Tongue (tissue), 2 donors: Measurements from ENCODE around the gene SYT1. TPM values are rescaled to one million over a fixed set of nuclear protein-coding genes. Genes with fewer than 3 reads are reported as not detected.

Experiments
- DNase-seq: peaks from one replicate; pipeline ENCODE4 v3.0.0-alpha.2; 2015
- total RNA-seq: library from RNA; depleted of rRNA; stranded (reverse); fragments of >200 nt; gene quantifications from one replicate; pipeline ENCODE4 v1.2.3, GENCODE V29; 2014

SYT1 gene
- total RNA-seq, 1 donor from 2014 or later: 1.6 TPM

DNA sequence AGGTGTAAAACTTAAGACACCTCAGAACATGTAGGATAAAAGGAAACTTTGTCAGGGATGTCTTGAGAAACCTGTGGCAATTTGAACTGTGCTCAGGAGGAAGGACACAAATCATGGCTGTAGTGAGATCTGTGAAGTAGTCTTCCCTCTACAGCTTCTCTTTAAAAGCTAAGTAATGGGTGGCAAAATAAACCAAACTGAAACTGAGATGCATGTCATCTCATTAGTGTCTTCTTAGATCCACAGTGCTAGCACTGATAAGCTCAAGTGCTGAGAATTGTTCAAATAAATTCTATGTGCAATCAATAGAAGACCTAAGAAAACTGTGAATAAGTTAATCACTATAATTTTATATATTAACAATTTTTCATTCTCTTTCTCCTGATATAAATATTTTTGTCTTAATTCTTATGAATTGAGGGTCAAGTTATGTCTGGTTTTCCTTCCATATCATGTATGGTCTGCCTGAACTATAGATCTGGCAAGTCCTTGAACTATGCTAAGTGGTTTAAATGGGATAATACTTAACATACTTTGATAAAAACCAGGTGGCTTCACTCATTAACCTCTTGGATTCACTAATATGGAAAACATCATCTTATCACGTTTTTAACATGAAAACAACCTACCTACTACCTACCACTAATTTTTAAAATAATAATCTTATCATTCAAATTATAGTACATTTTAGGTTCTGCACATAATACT, 27.2 kb downstream of the SYT1 start:
- no peak for DNase-seq

DNA sequence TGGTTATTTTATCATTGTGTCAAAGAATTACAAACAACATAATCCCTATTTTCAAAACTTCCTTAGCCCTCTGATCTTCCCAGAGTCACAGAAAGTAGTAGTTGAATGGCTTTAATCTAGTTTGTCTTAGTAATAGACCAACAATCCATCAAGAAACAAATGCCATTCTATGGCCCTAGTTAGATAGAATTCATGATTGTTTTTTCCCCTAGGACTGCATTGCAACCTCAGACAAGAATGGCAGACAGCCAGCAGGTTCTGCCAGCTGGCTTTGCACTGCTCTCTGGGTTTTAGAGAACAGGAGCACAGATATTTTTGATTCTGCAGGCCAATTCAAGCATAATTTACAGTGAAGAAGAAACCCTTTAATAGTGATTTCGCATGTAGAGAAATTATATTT, 33.8 kb downstream of the SYT1 start:
- peak; percentile 66 for DNase-seq

DNA sequence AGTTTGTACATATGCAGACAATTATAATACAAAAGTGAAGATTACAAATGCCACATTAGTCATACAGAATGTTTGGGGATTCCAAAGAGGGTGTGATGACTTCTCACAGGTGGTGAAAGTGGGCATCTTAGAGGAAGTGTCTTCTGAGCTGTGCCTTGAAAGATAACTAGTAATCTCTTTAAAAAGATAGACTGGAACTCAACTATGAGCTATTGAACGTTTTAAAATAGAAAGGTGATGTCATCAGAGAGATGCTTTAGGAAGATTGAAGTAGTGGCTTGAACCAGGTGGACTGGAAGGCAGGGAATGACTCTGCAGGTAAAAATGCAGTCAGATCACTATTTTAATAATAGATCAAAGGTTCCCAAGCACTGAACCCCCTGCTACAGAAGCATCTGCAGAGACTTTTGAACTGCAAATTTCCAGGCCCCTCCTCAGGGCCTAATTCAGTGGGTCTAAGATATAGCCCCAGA, 50.3 kb downstream of the SYT1 start:
- DNase-seq: no peak

DNA sequence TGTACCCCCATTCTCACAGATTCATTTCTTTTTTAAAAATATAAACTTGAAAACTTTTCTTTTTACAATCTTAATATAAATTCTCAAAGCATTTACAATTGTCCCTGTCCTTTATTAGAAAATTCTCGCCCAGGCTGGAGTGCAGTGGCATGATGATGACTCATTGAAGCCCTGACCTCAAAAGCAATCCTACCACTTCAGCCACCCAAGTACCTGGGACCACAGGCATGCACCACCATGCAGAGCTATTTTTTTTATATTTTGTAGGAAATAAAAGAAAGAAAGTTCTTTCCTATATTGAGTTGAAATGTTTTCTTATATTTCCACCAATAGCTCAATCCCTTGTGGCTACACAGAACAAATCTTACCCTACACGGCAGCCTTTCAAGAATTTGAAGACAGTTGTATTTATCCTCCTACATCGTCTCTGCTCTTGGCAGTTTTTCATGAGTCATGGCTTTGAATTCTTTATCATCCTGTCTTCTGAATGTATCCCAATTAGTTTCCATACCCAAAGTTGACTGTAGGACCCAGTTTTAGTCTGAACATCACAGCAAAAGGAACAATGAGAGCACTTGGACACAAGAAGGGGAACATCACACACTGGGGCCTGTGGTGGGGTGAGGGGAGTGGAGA, 52.4 kb downstream of the SYT1 start:
- no peak for DNase-seq

DNA sequence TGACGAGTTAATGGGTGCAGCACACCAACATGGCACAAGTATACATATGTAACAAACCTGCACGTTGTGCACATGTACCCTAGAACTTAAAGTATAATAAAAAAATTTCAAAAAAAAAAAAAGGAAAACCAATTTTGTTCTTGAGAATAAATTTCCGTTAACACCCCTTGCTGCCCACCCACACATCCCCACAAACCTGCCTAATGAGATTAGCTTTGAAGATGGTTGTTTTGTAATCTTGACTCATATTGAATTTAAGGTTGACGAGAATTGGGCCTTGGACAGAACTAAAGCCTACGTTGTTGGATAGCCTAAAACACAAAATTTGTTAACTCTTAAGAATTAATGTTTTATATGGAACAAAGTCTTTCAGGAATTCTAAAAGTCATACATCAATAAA, 52.9 kb downstream of the SYT1 start:
- no peak for DNase-seq

DNA sequence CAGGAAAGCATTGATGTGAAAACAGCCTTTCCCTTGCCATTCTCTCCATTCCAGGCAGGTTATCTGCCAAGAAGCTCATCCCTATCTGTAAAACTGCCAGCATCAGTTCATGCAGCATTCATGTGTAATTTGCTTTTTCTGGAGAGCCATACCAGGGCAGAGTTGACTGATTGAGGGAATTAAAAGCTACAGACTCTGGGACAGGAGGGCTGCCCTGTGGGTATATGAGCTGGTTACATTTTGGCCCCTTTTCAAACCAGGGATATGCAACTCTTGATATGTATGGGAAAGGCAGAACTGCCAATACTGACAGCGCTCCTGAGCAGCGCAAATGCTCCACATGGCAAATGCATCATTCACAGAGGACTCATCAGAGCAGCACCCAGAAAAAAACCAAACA, 53.7 kb downstream of the SYT1 start:
- peak; percentile 11 for DNase-seq

DNA sequence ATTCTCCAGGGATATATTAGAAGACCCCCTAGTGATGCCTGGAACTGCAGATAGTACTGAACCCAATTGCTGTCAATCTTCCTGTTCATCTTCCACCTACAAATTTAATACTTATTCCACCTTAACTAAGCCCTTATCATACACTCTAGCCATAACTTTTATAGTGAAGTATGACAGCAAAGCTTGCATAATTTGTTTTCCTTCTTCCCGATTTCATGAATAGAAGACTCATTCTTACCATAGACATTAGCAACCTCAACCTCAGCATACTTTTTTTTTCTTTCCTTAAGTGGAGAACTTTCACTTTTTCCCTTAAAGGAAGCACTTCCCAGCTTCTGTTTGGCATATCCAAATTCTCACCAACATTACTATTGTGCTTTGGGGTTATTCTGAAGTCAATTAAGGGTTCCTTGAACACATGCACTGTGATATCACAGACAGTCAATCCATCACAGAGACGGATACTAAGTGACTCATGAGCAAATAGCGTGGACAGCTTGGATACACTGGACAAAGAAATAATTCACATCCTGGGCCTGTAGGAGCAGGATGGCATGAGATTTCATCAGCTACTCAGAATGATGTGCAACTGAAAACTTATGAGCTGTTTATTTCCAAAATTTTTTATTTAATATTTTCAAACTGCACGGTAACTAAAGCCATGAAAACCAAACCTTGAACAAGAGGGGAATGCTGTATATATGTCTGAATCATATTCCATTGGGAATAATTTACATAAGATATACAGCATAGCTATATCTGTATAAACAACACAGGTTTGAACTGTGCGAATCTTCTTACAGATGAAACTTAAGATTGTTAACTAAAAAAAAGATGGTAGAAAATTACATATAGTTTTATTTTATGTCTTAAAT, 63.9 kb downstream of the SYT1 start:
- no peak for DNase-seq

DNA sequence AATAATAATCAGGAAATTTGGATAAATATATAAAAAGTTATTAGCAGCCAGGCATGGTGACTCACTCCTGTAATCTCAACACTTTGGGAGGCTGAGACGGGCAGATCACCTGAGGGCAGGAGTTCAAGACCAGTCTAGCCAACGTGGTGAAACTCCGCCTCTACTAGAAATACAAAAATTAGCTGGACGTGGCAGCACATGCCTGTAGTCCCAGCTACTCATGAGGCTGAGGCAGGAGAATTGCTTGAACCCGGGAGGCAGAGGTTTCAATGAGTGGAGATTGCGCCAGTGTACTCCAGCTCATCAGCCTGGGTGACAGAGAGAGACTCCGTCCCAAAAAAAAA, 64.5 kb downstream of the SYT1 start:
- no peak for DNase-seq

DNA sequence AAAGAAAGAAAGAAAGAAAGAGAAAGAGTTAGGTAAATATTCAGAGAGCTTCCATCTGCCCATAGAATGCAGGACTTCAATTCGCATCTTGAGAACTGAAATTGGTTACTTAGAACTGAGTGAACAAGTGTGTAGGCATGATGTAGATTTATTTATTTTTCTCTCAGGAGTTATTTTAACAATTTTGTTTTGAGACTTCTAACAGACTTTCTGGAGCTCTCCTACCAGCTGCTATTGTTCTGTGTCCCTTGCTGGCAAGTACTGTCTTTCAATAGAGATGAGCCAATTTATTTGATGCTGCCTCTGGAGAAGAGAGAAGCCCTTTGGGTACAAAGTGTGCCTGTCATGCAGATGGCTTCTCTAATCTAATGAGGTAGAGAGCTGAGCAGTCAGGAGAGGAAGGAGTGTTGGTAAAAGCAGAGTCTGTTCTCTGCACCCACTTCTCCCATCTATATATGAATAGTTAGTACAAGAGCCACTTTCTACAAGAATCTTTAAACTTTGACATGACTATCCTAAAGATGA, 67.0 kb downstream of the SYT1 start:
- DNase-seq: no peak

DNA sequence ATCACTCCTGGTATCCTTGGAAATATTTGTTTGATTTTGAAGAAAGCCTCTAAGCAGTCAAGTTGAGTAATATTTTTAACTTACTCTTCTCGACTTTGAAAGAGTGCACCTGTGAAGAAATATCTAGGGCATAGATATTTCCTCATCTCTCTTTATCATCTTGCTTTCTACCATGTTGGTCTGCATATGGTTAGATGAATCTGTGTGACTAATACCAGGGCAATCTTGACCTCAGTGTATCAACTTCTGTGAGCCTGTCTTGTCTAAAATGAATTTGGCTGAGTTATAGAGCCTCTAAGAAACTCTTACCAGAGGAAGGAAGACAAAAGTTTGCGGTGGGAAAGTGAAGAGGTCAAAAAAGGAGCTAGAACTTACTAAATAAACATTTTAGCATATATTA, 68.4 kb downstream of the SYT1 start:
- no peak for DNase-seq

DNA sequence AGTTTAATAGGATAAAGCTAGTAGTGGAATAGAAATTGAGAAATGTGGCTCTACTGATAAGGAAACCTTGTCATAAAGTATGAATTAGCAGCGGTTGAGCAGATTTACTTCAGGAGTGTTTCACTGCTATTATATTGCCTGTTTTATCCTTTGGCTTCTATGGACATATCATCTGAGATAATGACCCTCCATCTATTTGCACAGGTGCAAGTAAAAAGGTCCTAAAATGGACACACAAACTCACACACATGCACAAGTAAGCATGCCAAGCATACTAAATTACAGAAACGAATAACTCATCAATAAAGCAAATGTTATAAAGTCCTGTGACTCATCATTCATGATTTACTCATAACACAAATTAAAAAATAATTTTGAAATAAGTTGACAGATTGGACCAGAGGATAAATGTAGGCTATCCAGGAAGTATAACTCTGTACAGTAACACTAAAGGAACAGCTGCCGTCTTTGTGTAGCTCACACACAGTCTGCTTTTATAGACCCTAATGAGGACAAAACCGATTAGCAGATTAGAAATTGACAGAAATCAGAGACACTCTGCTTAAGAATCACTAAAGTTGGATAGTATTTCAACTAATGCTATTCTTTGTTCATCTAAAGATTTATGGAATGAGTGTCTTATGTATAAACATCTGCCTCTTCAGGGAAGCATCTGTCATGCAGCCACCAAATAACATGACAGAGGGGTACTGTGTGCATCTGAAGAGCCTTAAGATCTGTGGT, 73.9 kb downstream of the SYT1 start:
- DNase-seq: peak; percentile 1

DNA sequence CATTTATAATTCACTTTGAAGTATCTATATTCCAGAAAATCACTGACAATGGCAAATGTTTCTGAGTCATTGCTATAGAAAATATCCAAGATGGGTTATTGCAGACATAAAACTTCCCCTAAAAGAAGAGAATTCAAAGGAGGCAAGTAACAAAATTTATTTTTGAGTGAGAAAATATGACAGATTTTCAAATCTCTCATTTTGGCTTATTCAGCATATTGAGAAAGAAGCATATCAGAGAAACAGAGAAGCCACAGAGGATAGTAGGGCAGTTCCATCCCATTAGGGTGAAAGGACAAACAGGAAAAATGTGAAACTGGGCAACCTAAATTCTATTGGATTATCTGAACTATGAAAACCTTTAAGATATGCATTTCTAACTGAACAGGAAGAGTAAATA, 85.0 kb downstream of the SYT1 start:
- DNase-seq: no peak

DNA sequence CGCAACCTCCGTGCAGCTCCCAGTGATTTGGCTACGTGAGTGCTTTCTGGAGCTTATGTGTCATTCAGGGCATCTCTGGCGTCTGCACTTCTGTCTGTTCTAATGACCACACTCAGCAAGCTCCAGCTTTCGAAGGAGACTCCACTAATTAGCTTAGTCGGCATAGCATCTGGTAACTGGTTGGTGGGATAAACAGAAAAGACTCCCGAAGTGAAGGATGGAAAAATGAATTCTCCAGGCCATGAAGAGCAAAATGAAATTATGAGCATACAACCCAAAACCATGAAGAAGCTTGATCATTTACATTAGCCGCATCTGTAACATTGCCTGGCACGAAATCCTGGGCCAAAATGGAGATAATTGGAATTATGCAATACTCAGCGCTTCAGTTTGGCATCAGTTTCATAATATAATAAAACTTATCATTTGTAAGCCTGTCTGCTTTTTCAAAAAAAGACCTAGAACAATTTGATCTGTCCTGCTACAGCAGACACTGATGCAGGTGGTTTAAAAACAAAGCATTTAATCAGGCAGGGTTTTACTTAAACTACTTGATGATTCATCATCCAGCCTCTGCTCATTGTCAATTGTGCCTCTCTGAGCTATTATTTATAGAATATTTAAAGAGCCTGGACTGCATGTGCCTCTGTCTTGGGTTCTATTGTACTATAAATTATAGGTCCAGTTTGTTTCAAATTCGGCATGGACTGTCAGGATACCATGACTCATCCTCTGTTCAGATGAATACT, 87.4 kb downstream of the SYT1 start:
- DNase-seq: peak; percentile 3

DNA sequence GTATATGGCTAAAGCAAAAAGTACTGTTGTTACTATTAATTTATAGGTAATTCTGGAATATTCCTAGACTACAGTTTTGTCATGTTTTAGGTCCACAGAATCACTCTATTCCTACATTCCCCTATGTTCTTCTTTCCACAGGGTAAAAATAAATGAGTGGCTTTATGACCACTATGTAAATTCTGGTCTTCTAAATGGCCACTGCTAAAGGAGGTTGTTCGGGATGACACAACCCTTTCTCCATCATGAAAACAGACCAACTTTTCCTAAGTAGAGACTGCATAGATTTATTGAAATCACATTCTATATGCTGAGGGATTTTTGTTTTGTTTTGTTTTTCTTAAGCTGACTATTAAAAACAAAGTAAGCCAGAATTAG, 88.0 kb downstream of the SYT1 start:
- no peak for DNase-seq

DNA sequence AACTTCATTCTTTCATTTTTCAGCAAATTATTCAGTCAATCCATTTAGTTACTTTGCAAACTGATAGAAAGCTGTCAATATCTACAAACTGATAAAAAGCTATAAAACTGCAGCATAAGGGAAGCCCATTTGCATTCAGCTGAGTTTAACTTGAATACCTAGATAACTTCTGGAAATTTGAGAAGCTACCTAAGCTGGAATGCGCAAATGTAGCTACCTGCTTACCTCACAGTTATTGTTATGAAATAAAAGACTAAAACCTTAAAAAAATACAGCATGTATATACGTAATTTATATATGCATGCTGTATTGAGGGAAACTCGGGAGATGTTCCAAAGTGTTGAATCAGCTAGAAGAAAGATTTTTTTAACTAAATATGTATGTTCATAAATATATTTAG, 94.4 kb downstream of the SYT1 start:
- no peak for DNase-seq

DNA sequence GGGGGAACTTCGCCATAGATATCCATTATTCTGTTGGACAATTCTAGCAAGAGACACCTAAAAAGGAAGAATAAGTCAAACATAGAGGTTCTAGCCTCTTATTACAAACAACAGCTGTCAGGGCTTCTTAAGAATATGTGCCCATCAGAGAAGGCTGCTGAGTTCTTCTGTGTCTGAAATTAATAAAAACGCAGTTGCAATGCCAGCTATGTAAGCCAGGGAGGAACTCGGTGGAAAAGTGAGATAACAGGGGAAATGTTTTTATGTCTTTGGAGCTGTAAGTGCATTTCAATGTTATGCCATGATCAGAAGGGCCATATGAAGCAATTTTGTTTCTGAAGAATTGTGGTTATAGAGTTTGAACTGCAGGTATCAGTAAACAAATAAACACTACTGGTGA, 95.0 kb downstream of the SYT1 start:
- no peak for DNase-seq

DNA sequence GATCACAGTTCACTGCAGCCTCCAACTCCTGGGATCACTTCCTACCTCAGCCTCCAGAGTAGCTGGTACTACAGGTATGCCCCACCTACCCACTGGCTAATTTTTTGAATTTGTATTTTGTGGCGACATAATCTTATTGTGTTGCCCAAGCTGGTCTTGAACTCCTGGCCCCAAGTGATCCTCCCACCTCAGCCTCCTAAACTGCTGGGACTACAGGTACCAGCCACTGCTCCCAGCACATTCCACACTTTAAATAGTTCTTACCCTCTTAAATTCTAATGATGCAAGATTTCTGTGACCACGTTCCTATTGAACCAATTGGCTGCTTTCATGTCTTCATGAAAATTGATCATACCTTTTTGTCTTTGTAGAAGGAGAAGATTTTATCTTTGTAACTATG, 96.6 kb downstream of the SYT1 start:
- no peak for DNase-seq

DNA sequence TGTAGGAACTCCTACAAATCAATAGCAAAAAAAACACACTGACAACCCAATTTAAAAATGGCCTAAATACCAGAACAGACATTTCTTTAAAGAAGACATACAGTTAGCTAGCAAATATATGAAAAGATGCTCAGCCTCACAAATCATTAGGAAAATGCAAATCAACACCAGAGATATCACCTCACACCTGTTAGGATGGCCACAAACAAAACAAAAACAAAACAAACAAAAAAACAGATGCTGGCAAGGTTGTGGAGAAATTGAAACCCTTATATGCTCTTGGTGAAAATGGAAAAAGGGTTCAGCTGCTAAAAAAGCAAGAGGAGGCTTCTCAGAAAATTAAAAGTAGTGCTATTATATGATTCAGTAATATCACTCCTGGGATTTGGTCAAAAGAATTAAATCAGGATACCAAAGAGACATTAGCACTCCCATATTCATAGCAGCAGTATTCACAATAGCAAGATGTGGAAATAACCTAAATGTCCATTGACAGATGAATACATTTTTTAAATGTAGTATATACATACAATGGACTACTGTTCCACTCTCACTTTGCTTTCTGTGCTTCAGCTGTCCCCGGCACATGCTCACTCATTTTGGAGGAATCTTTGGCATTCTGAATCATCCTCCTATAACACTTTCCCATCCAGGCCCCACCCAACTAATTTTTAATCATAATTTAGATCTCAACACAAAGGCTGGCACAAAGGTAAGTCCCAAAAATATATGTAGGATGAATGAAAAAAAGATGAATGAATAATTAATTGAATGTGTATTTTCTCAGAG, 99.1 kb downstream of the SYT1 start:
- DNase-seq: peak; percentile 21

DNA sequence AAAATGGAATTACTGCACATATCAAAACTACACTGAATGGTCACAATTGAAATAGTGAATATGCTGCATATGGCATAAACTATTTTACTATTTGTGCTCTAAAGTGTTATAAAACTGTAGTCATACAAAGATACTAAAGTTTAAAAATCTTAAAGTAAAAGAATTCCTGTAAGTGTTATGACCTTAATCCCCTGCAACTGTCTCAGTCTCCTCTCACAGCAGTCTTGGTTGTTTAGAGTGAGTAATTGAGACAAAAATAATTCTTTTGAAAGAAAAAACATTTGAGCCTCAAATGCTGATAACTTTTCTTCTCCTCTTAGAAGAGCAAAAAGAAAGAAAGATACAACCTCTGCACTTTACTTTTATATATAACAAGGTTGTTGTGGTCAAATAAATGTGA, 99.9 kb downstream of the SYT1 start:
- DNase-seq: no peak

DNA sequence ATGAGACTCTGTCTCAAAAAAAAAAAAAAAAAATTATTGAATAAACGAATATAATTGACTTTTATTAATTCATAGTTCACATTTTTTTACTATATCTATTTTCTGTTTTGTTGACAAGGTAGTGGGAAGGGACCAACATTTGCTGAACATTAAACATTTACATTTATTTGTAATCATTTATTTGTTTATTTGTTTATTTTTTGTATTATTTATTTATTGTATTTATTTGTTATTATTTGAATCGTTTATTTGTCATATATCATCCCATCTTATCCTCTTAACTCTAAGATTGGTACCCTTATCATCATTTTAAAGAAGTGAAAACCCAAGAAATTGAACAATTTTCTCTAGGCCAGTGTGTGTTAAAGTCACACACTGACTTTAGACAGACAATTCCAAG, 101.5 kb downstream of the SYT1 start:
- DNase-seq: no peak

DNA sequence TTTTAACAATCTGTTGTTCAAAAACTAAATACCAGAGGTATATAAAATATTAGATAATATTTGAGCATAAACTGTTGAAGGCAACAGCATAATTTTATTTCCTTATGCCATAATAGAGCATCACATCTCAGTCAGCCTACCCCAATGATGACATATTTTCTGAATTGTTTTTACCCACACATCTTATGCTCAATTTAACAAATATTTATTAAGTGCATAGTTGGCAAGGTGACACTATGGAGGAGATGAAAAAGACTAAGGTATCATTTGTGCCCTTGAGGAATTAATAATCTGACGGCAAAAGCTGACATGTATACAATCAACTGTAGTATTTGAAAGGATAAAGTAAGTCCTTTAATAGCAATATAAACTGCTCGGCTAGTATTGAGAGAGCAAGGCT, 102.4 kb downstream of the SYT1 start:
- DNase-seq: no peak
